GM12873 (cell line): ENCODE results near the gene HOXC10.

Source experiments
- CTCF ChIP-seq: IDR thresholded peaks from 2 replicates; pipeline ENCODE4 v1.5.1; 2012; ENCODE audit warnings: low read depth, mild to moderate bottlenecking, moderate library complexity, low read length, control low read depth; ENCODE audit not compliant: insufficient read depth; ENCODE audit errors: missing control alignments

Gene HOXC10

GRCh38 chr12:53948650-53949593 is 36.0 kb upstream of the HOXC10 start:
- TF ChIP-seq CTCF = no peak

GRCh38 chr12:53949631-53950436 is 35.1 kb upstream of the HOXC10 start:
- no peak for TF ChIP-seq CTCF

- no peak for TF ChIP-seq CTCF
Measured at GRCh38 chr12:53950437-53950773, 34.5 kb upstream of the HOXC10 start.

- no peak for TF ChIP-seq CTCF
Measured at GRCh38 chr12:53950789-53951576, 34.0 kb upstream of the HOXC10 start.

GRCh38 chr12:53951577-53952334 is 33.2 kb upstream of the HOXC10 start:
- no peak for TF ChIP-seq CTCF

- no peak for TF ChIP-seq CTCF
Measured at GRCh38 chr12:53952335-53952694, 32.6 kb upstream of the HOXC10 start.
